ENCODE data around the gene AMPH. TPM values are rescaled to one million over a fixed set of nuclear protein-coding genes. Genes with fewer than 3 reads are reported as not detected.

AMPH gene
- total and polyA plus RNA-seq, 11 donors = 0.46 to 5.3 (median 3.1) TPM

DNA sequence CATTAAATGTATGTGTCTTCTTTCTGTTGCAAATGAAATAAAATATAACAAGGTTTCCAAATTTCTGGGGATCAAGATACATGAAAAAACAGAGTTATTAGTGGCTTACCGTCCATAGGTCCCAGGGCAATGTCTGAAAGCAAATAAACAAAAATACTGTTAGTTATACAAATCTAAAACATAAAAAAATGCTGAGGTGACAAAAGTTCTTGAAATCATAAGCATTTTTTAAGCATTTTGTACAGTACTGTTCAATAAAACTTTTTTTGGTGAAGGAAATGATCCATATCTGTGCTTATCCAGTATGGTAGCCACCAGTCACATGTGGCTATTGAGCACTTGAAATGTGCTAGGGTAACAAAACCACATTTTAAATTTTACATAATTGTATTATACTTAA lies 199.1 kb downstream of the AMPH start:
- Histone ChIP-seq H3K4me3 (no peak overlapping the region), H3K9me3 (no peaks in the 10 kb centered on the region), H3K4me1 (peaks cover 0 to 8% (median 0%) of the 10 kb centered on the region in 12 donors), H3K27me3 (no peaks in the 10 kb centered on the region), H3K27ac (no peak overlapping the region), H3K36me3 (peaks cover 0 to 4% (median 0%) of the 10 kb centered on the region in 9 donors)
- DNase-seq (no peak), ATAC-seq (no peak)
- 88 to 98% (median 91%) methylated on average over 1 of the region's 1 CpG for WGBS, 4 donors
- intact Hi-C loops (cut with DNase I) = no loop called here
- TF ChIP-seq POLR2A (IDR thresholded peaks at IDR 0.05) = no peak
- TF ChIP-seq, protein P1, sequence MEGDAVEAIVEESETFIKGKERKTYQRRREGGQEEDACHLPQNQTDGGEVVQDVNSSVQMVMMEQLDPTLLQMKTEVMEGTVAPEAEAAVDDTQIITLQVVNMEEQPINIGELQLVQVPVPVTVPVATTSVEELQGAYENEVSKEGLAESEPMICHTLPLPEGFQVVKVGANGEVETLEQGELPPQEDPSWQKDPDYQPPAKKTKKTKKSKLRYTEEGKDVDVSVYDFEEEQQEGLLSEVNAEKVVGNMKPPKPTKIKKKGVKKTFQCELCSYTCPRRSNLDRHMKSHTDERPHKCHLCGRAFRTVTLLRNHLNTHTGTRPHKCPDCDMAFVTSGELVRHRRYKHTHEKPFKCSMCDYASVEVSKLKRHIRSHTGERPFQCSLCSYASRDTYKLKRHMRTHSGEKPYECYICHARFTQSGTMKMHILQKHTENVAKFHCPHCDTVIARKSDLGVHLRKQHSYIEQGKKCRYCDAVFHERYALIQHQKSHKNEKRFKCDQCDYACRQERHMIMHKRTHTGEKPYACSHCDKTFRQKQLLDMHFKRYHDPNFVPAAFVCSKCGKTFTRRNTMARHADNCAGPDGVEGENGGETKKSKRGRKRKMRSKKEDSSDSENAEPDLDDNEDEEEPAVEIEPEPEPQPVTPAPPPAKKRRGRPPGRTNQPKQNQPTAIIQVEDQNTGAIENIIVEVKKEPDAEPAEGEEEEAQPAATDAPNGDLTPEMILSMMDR (IDR thresholded peaks at IDR 0.05) = no peak

DNA sequence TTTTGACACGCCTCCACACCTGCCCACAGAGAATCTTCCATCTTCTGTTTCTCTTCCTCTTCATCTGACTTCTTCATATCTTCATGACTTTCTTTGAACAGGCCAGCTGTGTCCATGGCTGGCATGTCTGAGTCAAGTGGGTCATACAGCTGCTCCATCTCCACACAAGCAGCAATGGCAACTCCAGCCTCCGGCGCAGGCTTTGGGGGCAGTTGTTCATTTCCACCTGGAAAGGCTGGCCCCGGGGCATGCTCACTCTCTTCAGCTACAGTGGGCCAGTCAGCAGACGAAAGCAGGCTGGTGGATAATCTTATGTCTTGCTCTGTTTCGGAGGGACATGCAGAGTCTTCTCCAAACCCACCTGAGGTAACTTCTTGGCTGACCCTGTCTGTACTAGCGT lies 202.1 kb downstream of the AMPH start:
- no peaks in the 10 kb centered on the region for H3K36me3 ChIP-seq
- no peaks in the 10 kb centered on the region for H3K9me3 ChIP-seq
- ATAC-seq (no peak), DNase-seq (no peak)
- no peak overlapping the region for H3K27ac ChIP-seq
- TF ChIP-seq POLR2A (IDR thresholded peaks at IDR 0.05) = no peak
- TF ChIP-seq, protein P1 (IDR thresholded peaks at IDR 0.05) = no peak
- intact Hi-C loops (cut with DNase I) = no loop called here
- WGBS, 4 donors = 88 to 93% (median 92%) methylated on average over 7 of the region's 7 CpGs
- H3K27me3 ChIP-seq = no peaks in the 10 kb centered on the region
- no peak overlapping the region for H3K4me3 ChIP-seq
- H3K4me1 ChIP-seq = peaks cover 0 to 8% (median 0%) of the 10 kb centered on the region in 12 donors

DNA sequence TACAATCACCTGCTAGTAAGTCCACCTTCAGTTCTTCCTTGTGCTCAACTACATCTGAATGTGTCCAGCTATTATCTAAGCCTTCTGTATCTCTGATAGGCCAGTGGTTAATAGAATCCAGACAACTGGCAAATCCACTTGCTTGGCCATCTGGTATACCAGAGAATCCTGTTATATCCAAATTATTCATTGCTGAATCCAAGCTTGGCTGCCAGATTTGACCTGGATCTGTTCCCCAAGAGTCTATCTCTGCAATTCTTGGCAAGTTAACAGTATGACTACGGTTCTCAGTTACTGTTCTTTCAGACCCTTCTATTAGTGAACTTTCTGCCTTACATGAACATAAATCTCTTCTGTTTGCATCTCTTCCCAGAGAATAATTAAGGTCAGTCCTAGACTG lies 203.1 kb downstream of the AMPH start:
- TF ChIP-seq, protein P1 (IDR thresholded peaks at IDR 0.05) = no peak
- no peak for TF ChIP-seq POLR2A (IDR thresholded peaks at IDR 0.05)
- Histone ChIP-seq H3K36me3 (no peaks in the 10 kb centered on the region), H3K4me1 (peaks cover 0 to 8% (median 0%) of the 10 kb centered on the region in 12 donors), H3K9me3 (no peaks in the 10 kb centered on the region), H3K4me3 (no peak overlapping the region), H3K27me3 (no peaks in the 10 kb centered on the region), H3K27ac (no peak overlapping the region)
- DNase-seq (peak in 2 of 5 donors; percentile 8 to 32), ATAC-seq (peak in 3 of 4 donors; percentile 29 to 49 (median 30))
- whole genome bisulfite sequencing, 4 donors = 21 to 42% (median 29%) methylated on average over 1 of the region's 1 CpG
- intact Hi-C loops (cut with DNase I) = no loop called here

DNA sequence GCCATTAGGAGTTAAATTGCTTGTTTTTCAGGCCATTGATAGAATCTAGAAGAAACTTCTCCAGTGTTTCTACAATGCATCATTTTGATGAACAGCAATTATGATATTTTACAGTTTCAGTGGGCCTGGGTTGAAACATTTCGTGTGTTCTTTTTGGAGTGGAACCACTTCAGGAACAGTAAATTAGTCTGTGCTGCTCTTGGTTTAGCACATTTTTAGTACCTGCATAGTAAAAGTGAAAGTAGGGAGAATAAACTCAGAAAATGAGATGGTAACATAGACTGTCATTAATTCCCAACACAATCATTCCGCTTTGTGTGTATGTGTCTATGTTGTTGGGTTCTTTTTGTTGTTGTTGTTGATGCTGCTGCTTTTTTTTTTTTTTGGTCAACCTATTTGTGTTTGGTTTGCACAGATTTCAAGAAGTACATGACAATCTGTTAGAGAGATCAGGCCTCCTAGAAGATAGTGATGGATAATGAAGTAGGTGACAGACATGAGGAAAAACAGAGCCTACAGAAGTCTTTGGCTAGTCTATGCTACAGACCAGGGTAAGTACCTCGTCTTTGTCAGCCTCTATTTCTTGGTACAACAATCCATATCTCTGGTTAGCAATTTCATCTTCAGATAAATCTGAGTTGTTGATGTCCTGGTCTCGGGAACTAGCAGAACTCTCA lies 203.8 kb downstream of the AMPH start:
- Histone ChIP-seq H3K9me3 (no peaks in the 10 kb centered on the region), H3K4me3 (no peak overlapping the region), H3K4me1 (peaks cover 0 to 8% (median 0%) of the 10 kb centered on the region in 12 donors), H3K36me3 (no peaks in the 10 kb centered on the region), H3K27me3 (no peaks in the 10 kb centered on the region), H3K27ac (no peak overlapping the region)
- TF ChIP-seq, protein P1 (IDR thresholded peaks at IDR 0.05) = no peak
- no peak for TF ChIP-seq POLR2A (IDR thresholded peaks at IDR 0.05)
- WGBS, 4 donors = 37 to 49% (median 38%) methylated on average over 4 of the region's 4 CpGs
- no peak for DNase-seq
- ATAC-seq = no peak
- intact Hi-C loops (cut with DNase I) = no loop called here
